Heart right ventricle (tissue), 16 donors: ENCODE results near the gene CATSPER3. TPM values are rescaled to one million over a fixed set of nuclear protein-coding genes. Genes with fewer than 3 reads are reported as not detected.

Source experiments
- ATAC-seq, 8 donors: fragments of 200-7000 bp; cut with Tn5 transposase; one replicate each; pipeline ENCODE4 v1.9.1; 2020; ENCODE audit warnings: mild to moderate bottlenecking in 8 of 8, moderate library complexity in 8 of 8, moderate number of reproducible peaks in 1 of 8
- DNase-seq, 2 donors: peaks; one replicate each; pipeline ENCODE4 v3.0.0-alpha.2; 2020
- H3K27ac ChIP-seq, 10 donors: fragments of 200-600 bp; sonication (generic) in 2 of 10; one replicate each; pipeline versions ENCODE4 v1.5.0 to v1.8.0; 2020 to 2022; ENCODE audit warnings: mild to moderate bottlenecking in 3 of 10
- H3K27me3 ChIP-seq, 7 donors: fragments of 200-600 bp; one replicate each; pipeline ENCODE4 v1.8.0; 2021 to 2022; ENCODE audit warnings: mild to moderate bottlenecking in 2 of 7
- H3K36me3 ChIP-seq, 9 donors: fragments of 200-600 bp; sonication (generic) in 1 of 9; one replicate each; pipeline versions ENCODE4 v1.5.0 to v1.8.0; 2020 to 2022; ENCODE audit warnings: mild to moderate bottlenecking in 2 of 9
- H3K4me1 ChIP-seq, 9 donors: fragments of 200-600 bp; sonication (generic) in 1 of 9; one replicate each; pipeline versions ENCODE4 v1.5.0 to v1.8.0; 2020 to 2022; ENCODE audit warnings: mild to moderate bottlenecking in 4 of 9
- H3K4me3 ChIP-seq, 10 donors: fragments of 200-600 bp; sonication (generic) in 2 of 10; one replicate each; pipeline versions ENCODE4 v1.5.0 to v1.8.0; 2020 to 2022; ENCODE audit warnings: mild to moderate bottlenecking in 7 of 10, moderate library complexity in 2 of 10
- H3K9me3 ChIP-seq, 11 donors: fragments of 200-600 bp in 10 of 11; sonication (generic) in 2 of 11; one replicate each; pipeline versions ENCODE4 v1.5.0 to v1.8.0; 2013 to 2022; ENCODE audit warnings: mild to moderate bottlenecking in 2 of 11, control low read depth in 1 of 11, moderate library complexity in 1 of 11
- WGBS, 2 donors: extraction: QIAGEN DNeasy Blood & Tissue Kit; methylation state at CpG; one replicate each; pipeline ENCODE4 v1.1.7; 2013; ENCODE audit warnings: inconsistent platforms in 1 of 2; 5-methylcytosine and 5-hydroxymethylcytosine counted together
- intact Hi-C, 10 donors: fragments of 100-400 bp; cut with DNase I; formaldehyde crosslinking; loops; one replicate each; pipeline versions ENCODE4 v1.11.1 to v1.14.2; 2022
- polyA plus RNA-seq, 2 donors: library from polyadenylated mRNA; stranded (reverse); fragments of 200-250 nt; gene quantifications; one replicate each; pipeline ENCODE4 v1.2.3, GENCODE V29; 2013
- total RNA-seq, 10 donors: library from RNA; stranded (reverse); fragmentation: NEBNext Ultra II Directional in 3 of 10; extraction: Animal tissue kit (Norgen Biotek cat#: 25700) in 3 of 10; gene quantifications; one replicate each; pipeline versions ENCODE4 v1.2.1 to v1.2.4, GENCODE V29; 2021 to 2023
- TF ChIP-seq, protein P1 (sequence below), 9 donors: fragments of 200-600 bp; sonication (generic) in 2 of 9; IDR thresholded peaks; one replicate each; pipeline versions ENCODE4 v1.5.0 to v1.8.0; 2021 to 2022; ENCODE audit warnings: antibody characterized with exemption in 9 of 9, mild to moderate bottlenecking in 5 of 9, moderate library complexity in 1 of 9
- donor health status: Arrhythmogenic right ventricular cardiomyopathy.
- donor health status: ischemic (EF 13 %, LVEDD 7.1; RV severe dilation, severe dysfunction).
- donor health status: healthy with polysubstance abuse.
- donor health status: DM: no; HTN: yes; CAD: no.
- donor health status: DM: no; HTN: no; CAD: no.
- donor health status: ischemic (EF 25% LVEDD 6.9; RV normal size, moderate dysfunction).
- donor health status: ischemic (EF 25% LVEDD 5.7; RV mildly dilated, moderate dysfunction).
- donor health status: healthy.
- donor health status: DM: yes; HTN: yes; CAD: no.
- donor health status: Ischemic cardiomyopathy.
- donor health status: ischemic (EF 35%, LVEDD 5.7; RV mildly dilated, moderate dysfunction).
- donor health status: nonischemic (EF 11% LVEDD 7.7; RV severe dilation, severe dysfunction).
- donor health status: DM: yes; HTN: yes; CAD: no.
- donor health status: PGD.
- donor health status: ischemic (EF 29% LVEDD 5.4; RV normal size, mild dysfunction).
- donor health status: nonischemic (EF 23%, LVEDD 6.1; RV moderate dilation, normal function).

The CATSPER3 gene
- total and polyA plus RNA-seq, 12 donors = 0.37 to 1.1 (median 0.72) TPM

DNA sequence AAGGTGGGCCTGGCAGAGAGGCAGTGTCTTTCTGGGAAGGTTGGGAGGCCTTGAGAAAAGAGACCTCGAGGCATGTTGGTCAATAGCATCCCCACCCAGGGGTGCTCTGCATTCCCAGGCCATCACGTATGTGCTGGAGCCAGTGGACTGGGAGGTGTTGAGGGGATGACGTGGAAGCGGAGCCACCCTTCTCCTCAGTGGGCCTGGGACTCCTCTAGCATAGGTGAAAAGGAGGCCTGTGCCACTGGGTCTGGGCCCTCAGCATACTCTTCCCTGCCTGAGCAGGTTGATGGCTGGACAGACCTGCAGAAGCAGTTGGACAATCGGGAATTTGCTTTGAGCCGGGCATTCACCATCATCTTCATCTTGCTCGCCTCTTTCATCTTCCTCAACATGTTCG is 40.8 kb downstream of the CATSPER3 start:
- TF ChIP-seq, protein P1, sequence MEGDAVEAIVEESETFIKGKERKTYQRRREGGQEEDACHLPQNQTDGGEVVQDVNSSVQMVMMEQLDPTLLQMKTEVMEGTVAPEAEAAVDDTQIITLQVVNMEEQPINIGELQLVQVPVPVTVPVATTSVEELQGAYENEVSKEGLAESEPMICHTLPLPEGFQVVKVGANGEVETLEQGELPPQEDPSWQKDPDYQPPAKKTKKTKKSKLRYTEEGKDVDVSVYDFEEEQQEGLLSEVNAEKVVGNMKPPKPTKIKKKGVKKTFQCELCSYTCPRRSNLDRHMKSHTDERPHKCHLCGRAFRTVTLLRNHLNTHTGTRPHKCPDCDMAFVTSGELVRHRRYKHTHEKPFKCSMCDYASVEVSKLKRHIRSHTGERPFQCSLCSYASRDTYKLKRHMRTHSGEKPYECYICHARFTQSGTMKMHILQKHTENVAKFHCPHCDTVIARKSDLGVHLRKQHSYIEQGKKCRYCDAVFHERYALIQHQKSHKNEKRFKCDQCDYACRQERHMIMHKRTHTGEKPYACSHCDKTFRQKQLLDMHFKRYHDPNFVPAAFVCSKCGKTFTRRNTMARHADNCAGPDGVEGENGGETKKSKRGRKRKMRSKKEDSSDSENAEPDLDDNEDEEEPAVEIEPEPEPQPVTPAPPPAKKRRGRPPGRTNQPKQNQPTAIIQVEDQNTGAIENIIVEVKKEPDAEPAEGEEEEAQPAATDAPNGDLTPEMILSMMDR (IDR thresholded peaks at IDR 0.05) = no peak

DNA sequence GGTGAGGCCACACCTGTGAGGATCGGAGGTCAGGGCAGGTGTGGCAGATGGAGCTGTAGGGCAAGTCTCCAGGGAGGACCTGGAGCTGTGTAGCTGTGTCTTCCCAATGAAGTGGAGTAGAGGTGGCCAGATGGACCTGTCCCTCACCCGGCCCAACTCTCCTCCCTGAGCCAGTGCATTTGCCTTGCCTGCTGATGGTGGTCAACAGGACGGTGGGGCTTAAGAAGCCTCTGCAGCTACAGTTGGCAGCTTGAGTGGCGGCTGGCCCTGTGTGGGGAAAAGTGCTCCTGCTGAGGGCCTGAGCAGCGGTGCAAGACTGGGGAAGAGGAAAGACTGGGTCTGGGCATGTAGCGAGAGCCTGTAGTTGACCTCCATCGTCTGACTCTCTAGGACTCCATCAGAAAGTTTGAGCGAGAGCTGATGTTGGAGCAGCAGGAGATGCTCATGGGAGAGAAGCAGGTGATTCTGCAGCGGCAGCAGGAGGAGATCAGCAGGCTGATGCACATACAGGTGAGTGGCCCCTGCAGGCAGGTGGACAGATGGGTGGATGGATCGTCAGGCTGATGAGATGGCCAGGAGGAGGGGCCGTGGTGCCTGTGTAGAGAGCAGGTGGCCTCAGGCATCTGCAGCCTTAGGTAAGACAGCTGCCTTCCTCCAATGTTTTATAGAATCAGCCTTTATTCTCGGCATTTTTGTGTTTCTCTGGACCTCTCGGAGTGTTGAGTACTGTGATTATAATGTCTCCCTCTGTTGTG is 41.5 kb downstream of the CATSPER3 start:
- TF ChIP-seq, protein P1 (IDR thresholded peaks at IDR 0.05) = no peak
- Histone ChIP-seq H3K27ac (no peak overlapping the region), H3K9me3 (no peaks in the 10 kb centered on the region), H3K36me3 (no peaks in the 10 kb centered on the region), H3K4me1 (peaks cover 0 to 15% (median 8%) of the 10 kb centered on the region in 9 donors), H3K4me3 (no peak overlapping the region), H3K27me3 (no peaks in the 10 kb centered on the region)
- intact Hi-C loops = no loop called here
- WGBS, 2 donors = 85% methylated on average over 13 of the region's 13 CpGs
- DNase-seq = no peak
- no peak for ATAC-seq

More for the DNA sequence above, 40.8 kb downstream of the CATSPER3 start:
- no peak overlapping the region for H3K4me3 ChIP-seq
- 93 to 95% methylated on average over 8 of the region's 8 CpGs for WGBS, 2 donors
- H3K27me3 ChIP-seq = no peaks in the 10 kb centered on the region
- no peak for ATAC-seq
- no peaks in the 10 kb centered on the region for H3K36me3 ChIP-seq
- H3K4me1 ChIP-seq = peaks cover 0 to 10% (median 5%) of the 10 kb centered on the region in 9 donors
- intact Hi-C loops = no loop called here
- no peaks in the 10 kb centered on the region for H3K9me3 ChIP-seq
- no peak for DNase-seq
- no peak overlapping the region for H3K27ac ChIP-seq

DNA sequence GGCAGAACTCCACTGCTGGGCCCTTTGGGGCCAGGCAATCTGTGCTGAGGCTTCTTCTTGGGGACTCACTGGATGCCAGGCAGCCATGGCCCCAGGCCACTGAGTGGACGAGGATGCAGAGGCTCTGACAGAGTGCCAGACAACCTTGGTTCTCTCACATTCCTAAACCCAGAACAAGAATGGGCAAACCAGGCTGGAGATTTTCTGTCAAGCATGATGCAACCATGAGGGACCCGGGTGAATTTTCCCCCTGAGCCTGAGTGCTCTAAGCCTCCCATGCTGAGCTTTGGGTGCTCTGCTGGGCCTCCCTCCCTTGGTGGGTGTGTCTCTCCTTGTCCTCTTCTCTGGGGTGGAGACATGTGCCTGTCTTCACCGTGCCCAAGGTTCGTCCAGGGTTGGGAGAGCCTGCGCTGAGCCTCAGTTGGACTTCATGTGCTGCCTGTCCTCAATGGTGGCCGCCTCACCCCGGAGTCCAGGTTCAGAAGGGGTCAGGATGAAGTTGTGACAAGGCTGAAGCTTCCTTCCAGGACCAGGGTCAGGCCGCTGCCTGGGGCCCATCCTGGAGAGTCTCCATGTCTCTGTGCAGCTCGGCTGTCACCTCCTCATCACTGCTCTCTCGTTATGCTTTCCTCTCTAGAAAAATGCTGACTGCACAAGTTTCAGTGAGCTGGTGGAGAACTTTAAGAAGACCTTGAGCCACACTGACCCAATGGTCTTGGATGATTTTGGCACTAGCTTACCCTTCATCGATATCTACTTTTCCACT is 42.2 kb downstream of the CATSPER3 start:
- Histone ChIP-seq H3K9me3 (no peaks in the 10 kb centered on the region), H3K36me3 (no peaks in the 10 kb centered on the region), H3K4me1 (peaks cover 0 to 23% (median 8%) of the 10 kb centered on the region in 9 donors), H3K4me3 (no peak overlapping the region), H3K27ac (no peak overlapping the region), H3K27me3 (no peaks in the 10 kb centered on the region)
- WGBS, 2 donors = 89 to 91% methylated on average over 11 of the region's 11 CpGs
- ATAC-seq = no peak
- TF ChIP-seq, protein P1 (IDR thresholded peaks at IDR 0.05) = no peak
- intact Hi-C loops = no loop called here
- DNase-seq = no peak

DNA sequence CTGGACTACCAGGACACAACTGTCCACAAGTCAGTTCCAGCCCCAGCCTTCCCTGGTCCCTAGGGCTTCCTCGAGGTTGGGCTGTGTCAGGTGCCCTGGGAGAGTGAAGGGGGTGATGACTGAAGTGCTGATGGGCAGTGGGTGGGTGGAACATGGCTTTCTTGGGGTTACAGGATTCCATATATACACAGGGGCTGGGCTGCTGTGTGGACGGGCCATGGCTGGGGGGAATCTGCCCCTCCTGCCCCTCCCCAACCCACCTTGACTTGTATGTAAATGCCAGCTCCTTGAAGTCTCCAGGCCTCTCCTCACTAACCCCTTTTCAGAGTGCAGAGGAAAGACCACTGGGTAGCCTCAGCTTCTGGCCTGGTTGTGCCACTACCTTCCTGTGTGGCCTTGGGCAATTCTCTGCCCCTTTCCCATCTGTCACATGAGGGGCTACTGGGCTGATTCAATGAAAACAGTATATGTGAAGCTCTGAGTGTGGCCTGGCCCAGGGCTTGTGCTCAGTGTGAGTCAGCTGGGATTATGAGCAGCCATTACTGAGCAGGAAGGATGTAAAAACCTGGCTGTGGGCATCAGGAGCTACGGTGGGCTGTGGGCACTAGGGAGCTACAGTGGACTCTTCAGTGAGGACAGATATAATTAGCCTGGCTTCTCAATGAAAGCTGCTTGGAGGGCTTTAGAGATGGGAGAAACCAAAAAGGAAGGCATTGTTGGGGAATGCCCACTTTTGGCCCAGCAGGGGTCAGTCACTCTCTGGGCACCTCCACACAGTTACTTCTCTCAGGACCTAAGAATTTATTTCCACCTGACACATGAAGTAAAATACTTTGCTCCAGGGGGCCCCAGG is 43.0 kb downstream of the CATSPER3 start:
- DNase-seq (no peak), ATAC-seq (no peak)
- peaks cover 0 to 23% (median 8%) of the 10 kb centered on the region in 9 donors for H3K4me1 ChIP-seq
- H3K27ac ChIP-seq = no peak overlapping the region
- TF ChIP-seq, protein P1 (IDR thresholded peaks at IDR 0.05) = no peak
- H3K9me3 ChIP-seq = no peaks in the 10 kb centered on the region
- intact Hi-C loops = no loop called here
- H3K4me3 ChIP-seq = no peak overlapping the region
- H3K36me3 ChIP-seq = no peaks in the 10 kb centered on the region
- 73 to 92% methylated on average over 3 of the region's 3 CpGs for WGBS, 2 donors
- no peaks in the 10 kb centered on the region for H3K27me3 ChIP-seq
